Type B pancreatic cell (in vitro differentiated cells): ENCODE measurements around the gene NKTR. TPM values are rescaled to one million over a fixed set of nuclear protein-coding genes. Genes with fewer than 3 reads are reported as not detected.
A peak's percentile ranks its signal among the peaks of the same experiment; 100 is the strongest.

Experiments used
- DNase-seq: peaks from one replicate; pipeline ENCODE4 v3.0.0; 2021; ENCODE audit warnings: mixed read lengths; ENCODE audit not compliant: unreplicated experiment; ENCODE audit errors: extremely low spot score
- H3K27ac Mint-ChIP-seq: 2 replicates; pipeline ENCODE4 v1.8.0; 2021; ENCODE audit warnings: mild to moderate bottlenecking, mixed read lengths
- H3K27me3 Mint-ChIP-seq: 2 replicates; pipeline ENCODE4 v1.8.0; 2021; ENCODE audit warnings: mixed read lengths
- H3K36me3 Mint-ChIP-seq: 2 replicates; pipeline ENCODE4 v1.8.0; 2021; ENCODE audit warnings: mixed read lengths
- H3K4me1 Mint-ChIP-seq: one replicate; pipeline ENCODE4 v1.8.0; 2021; ENCODE audit warnings: mixed read lengths; ENCODE audit not compliant: unreplicated experiment
- H3K4me3 Mint-ChIP-seq: 2 replicates; pipeline ENCODE4 v1.8.0; 2021; ENCODE audit warnings: mild to moderate bottlenecking, mixed read lengths
- H3K9me3 Mint-ChIP-seq: 2 replicates; pipeline ENCODE4 v1.8.0; 2021; ENCODE audit warnings: mixed read lengths
- CTCF ChIP-seq: fragments of 200-600 bp; sonication (generic); conservative IDR thresholded peaks from 2 replicates; pipeline ENCODE4 v1.5.0; 2021; ENCODE audit warnings: antibody characterized with exemption, mild to moderate bottlenecking
- total RNA-seq: library from RNA; stranded (reverse); gene quantifications from 2 replicates; pipeline ENCODE4 v1.2.1, GENCODE V29; 2021; ENCODE audit warnings: low replicate concordance

NKTR gene
- total RNA-seq, 1 donor from 2014 or later, result 97.1 TPM

GRCh38 chr3:42694366-42694765, 93.9 kb downstream of the NKTR start:
- H3K27me3 Mint-ChIP-seq, result peaks cover 27% of the 10 kb centered on the region
- H3K9me3 Mint-ChIP-seq, result no peaks in the 10 kb centered on the region
- no peaks in the 10 kb centered on the region for H3K4me1 Mint-ChIP-seq
- no peak for DNase-seq
- no peaks in the 10 kb centered on the region for H3K36me3 Mint-ChIP-seq
- H3K27ac Mint-ChIP-seq, result no peak overlapping the region
- TF ChIP-seq CTCF, result no peak
- no peak overlapping the region for H3K4me3 Mint-ChIP-seq

GRCh38 chr3:42696356-42697288, 96.1 kb downstream of the NKTR start:
- H3K9me3 Mint-ChIP-seq, result no peaks in the 10 kb centered on the region
- TF ChIP-seq CTCF, result no peak
- peaks cover 10% of the 10 kb centered on the region for H3K27me3 Mint-ChIP-seq
- no peaks in the 10 kb centered on the region for H3K36me3 Mint-ChIP-seq
- no peak overlapping the region for H3K27ac Mint-ChIP-seq
- no peak overlapping the region for H3K4me3 Mint-ChIP-seq
- no peaks in the 10 kb centered on the region for H3K4me1 Mint-ChIP-seq
- peak; percentile 27 for DNase-seq

- peaks cover 10% of the 10 kb centered on the region for H3K27me3 Mint-ChIP-seq
- H3K4me3 Mint-ChIP-seq, result no peak overlapping the region
- no peaks in the 10 kb centered on the region for H3K36me3 Mint-ChIP-seq
- H3K4me1 Mint-ChIP-seq, result no peaks in the 10 kb centered on the region
- TF ChIP-seq CTCF, result no peak
- no peak overlapping the region for H3K27ac Mint-ChIP-seq
- no peaks in the 10 kb centered on the region for H3K9me3 Mint-ChIP-seq
- peak; percentile 60 for DNase-seq
Observed at GRCh38 chr3:42697289-42698051, 97.0 kb downstream of the NKTR start.

Other genes starting within 250 kb of the NKTR start
- 0.36 TPM in 1 of 2 replicates, not detected in the other for gene LYZL4, start 190.1 kb upstream of the NKTR start, total RNA-seq
- 4.7 and 5.6 TPM in 2 replicates for gene VIPR1, start 98.0 kb upstream of the NKTR start, total RNA-seq
- 21.5 and 38.1 TPM in 2 replicates for gene SEC22C, start 18.7 kb upstream of the NKTR start, total RNA-seq
- gene SS18L2, start 9.8 kb upstream of the NKTR start, total RNA-seq, result 32.5 and 33.4 TPM in 2 replicates
- gene ZBTB47, start 53.0 kb downstream of the NKTR start, total RNA-seq, result 8.1 and 9.0 TPM in 2 replicates
- gene KLHL40, start 84.9 kb downstream of the NKTR start, total RNA-seq, result 0.12 TPM in 1 of 2 replicates, not detected in the other
- gene HHATL, start 102.1 kb downstream of the NKTR start, total RNA-seq, result not detected in 2 replicates
- 0.71 and 2.4 TPM in 2 replicates for gene CCDC13, start 172.6 kb downstream of the NKTR start, total RNA-seq
- 100 and 130 TPM in 2 replicates for gene HIGD1A, start 203.8 kb downstream of the NKTR start, total RNA-seq
- 3.5 and 3.9 TPM in 2 replicates for gene ACKR2, start 208.8 kb downstream of the NKTR start, total RNA-seq